GM06990 (cell line): ENCODE data around the gene CDC25A.

Experiments
- DNase-seq: peaks from one replicate; pipeline ENCODE4 v3.0.0-alpha.2; 2011; ENCODE audit not compliant: insufficient read length; ENCODE audit errors: extremely low read depth
- H3K27me3 ChIP-seq: replicated peaks from 2 replicates; pipeline ENCODE4 v1.6.0; 2011; ENCODE audit warnings: low read length; ENCODE audit not compliant: control insufficient read depth, insufficient read depth
- H3K36me3 ChIP-seq: 2 replicates; pipeline ENCODE4 v1.5.1; 2011; ENCODE audit warnings: low read length; ENCODE audit not compliant: control insufficient read depth, insufficient read depth
- H3K4me3 ChIP-seq: replicated peaks from 2 replicates; pipeline ENCODE4 v1.5.1; 2011; ENCODE audit warnings: low read depth, mild to moderate bottlenecking, control low read depth, low read length
- TF ChIP-seq, protein P1 (sequence below): IDR thresholded peaks from 2 replicates; pipeline ENCODE4 v1.5.1; 2011; ENCODE audit warnings: low read length, control low read depth, mild to moderate bottlenecking, inconsistent platforms; ENCODE audit not compliant: insufficient read depth, poor library complexity, severe bottlenecking

The CDC25A gene

GRCh38 chr3:48188266-48189201 lies at the start of gene CDC25A:
Gene CDC25A, minus strand, starts transcription at chr3:48188417. Its CDS starts 470 bp downstream, at chr3:48187947.
- H3K27me3 ChIP-seq = no peaks in the 10 kb centered on the region
- peak within 1 kb of the TSS; percentile 65 for H3K4me3 ChIP-seq
- TF ChIP-seq, protein P1, sequence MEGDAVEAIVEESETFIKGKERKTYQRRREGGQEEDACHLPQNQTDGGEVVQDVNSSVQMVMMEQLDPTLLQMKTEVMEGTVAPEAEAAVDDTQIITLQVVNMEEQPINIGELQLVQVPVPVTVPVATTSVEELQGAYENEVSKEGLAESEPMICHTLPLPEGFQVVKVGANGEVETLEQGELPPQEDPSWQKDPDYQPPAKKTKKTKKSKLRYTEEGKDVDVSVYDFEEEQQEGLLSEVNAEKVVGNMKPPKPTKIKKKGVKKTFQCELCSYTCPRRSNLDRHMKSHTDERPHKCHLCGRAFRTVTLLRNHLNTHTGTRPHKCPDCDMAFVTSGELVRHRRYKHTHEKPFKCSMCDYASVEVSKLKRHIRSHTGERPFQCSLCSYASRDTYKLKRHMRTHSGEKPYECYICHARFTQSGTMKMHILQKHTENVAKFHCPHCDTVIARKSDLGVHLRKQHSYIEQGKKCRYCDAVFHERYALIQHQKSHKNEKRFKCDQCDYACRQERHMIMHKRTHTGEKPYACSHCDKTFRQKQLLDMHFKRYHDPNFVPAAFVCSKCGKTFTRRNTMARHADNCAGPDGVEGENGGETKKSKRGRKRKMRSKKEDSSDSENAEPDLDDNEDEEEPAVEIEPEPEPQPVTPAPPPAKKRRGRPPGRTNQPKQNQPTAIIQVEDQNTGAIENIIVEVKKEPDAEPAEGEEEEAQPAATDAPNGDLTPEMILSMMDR = no peak
- DNase-seq = peak; percentile 95
- H3K36me3 ChIP-seq = peaks cover 4% of the 10 kb centered on the region

DNA sequence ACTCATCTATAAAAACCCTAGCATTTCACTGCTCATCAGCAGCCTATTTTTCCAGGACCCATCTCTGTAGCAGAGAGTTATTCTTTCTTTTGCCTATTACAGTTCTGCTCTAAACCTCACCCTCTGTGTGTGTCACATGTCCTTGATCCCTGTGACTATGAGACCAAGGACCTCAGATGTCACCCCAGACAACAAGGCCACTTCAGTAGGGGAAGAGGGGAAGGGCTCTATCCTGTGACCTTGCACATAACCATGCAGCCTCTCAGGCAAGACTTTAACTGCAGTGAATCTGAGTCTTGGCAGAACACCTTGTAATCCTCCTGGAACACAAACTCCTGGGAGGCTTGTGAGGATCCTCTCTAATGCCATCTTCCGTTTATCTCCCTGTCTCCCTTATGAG lies 48.3 kb upstream of the CDC25A start:
- no peaks in the 10 kb centered on the region for H3K36me3 ChIP-seq
- no peaks in the 10 kb centered on the region for H3K27me3 ChIP-seq
- H3K4me3 ChIP-seq = no peak overlapping the region
- TF ChIP-seq, protein P1 = no peak
- DNase-seq = no peak

DNA sequence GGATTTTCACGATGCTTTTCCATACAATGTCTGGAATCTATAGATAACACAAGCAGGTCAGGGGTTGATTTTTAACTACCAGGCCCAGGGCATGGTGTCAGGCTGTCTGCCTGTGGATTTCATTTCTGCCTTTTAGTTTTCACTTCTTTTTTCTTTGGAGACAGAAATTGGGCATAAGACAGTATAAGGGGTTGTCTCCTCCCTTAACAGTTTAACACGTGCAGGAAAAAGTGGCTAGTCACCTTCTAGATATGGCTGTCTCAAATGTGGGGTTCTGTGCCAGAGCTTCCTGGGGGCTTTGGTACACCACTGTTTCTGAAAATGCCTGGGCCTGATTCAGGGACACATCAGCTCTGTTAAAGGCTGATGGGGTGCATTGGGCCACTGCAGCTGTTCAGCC lies 45.3 kb upstream of the CDC25A start:
- Histone ChIP-seq H3K4me3 (no peak overlapping the region), H3K36me3 (no peaks in the 10 kb centered on the region), H3K27me3 (no peaks in the 10 kb centered on the region)
- TF ChIP-seq, protein P1 = no peak
- DNase-seq = no peak

GRCh38 chr3:48232734-48233133 lies 44.5 kb upstream of the CDC25A start:
- H3K4me3 ChIP-seq = no peak overlapping the region
- DNase-seq = peak; percentile 48
- TF ChIP-seq, protein P1 = peak; percentile 73

GRCh38 chr3:48232232-48232631 lies 44.0 kb upstream of the CDC25A start:
- TF ChIP-seq, protein P1 = no peak
- Histone ChIP-seq H3K27me3 (no peaks in the 10 kb centered on the region), H3K4me3 (no peak overlapping the region), H3K36me3 (no peaks in the 10 kb centered on the region)
- no peak for DNase-seq

More at GRCh38 chr3:48232734-48233133, 44.5 kb upstream of the CDC25A start:
- Histone ChIP-seq H3K27me3 (no peaks in the 10 kb centered on the region), H3K36me3 (no peaks in the 10 kb centered on the region)
